ENCODE measurements around the gene GNL1. TPM values are rescaled to one million over a fixed set of nuclear protein-coding genes. Genes with fewer than 3 reads are reported as not detected.
"Not testable (repeated sequence)": the region's sequence is repeated elsewhere in the genome, so short reads cannot be mapped to it uniquely, and the experiment has no call there.

The GNL1 gene
- total RNA-seq, 2 donors from 2014 or later: 32.9 to 39.0 TPM

DNA sequence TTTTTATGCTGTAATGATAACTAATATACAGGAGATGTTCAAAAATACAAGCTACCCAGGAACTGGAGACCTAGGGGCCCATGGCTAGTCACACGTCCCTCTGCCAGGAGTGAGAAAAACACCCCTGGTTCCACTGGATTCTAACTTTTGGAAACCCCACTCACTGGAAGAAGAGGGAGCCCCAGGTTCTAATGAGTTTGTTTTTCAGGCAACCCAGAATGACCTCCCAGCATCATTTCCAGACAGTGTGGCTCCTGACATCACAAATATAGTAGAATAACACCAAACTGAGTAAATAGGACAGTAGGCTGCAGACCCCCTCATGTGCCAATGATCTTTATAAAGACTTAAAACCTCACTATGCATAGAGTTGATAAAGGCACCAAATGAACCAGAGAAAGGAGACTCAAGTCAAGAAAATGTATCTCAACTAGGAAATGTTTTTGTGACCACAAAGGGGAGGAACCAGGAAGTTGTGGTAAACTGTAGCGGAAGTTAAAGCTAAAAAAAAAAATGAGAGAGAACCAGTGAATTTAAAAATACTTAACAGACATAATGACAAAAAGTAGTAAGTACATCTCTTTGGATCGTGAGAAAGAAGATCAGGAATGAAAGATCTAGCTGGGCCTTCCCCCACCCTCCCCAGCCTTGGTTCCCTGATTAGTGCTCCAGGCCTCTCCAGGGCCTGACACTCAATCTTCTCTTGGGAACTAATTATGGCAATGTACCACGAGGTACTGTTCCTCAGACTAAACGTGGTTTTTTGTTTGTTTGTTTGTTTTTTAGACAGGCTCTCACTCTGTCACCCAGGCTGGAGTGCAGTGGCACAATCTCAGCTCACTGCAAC, 47.2 kb downstream of the GNL1 start:
- H3K27ac ChIP-seq: no peak overlapping the region
- no peaks in the 10 kb centered on the region for H3K9me3 ChIP-seq
- no peaks in the 10 kb centered on the region for H3K4me1 ChIP-seq (ENCODE audit: control insufficient read depth in 1 of 2, low read depth in 2 of 2)
- DNase-seq (ENCODE audit: low spot score) (no peak), ATAC-seq (ENCODE audit: insufficient number of reproducible peaks, low FRiP score, low read depth) (no peak)
- TF ChIP-seq, protein P1, sequence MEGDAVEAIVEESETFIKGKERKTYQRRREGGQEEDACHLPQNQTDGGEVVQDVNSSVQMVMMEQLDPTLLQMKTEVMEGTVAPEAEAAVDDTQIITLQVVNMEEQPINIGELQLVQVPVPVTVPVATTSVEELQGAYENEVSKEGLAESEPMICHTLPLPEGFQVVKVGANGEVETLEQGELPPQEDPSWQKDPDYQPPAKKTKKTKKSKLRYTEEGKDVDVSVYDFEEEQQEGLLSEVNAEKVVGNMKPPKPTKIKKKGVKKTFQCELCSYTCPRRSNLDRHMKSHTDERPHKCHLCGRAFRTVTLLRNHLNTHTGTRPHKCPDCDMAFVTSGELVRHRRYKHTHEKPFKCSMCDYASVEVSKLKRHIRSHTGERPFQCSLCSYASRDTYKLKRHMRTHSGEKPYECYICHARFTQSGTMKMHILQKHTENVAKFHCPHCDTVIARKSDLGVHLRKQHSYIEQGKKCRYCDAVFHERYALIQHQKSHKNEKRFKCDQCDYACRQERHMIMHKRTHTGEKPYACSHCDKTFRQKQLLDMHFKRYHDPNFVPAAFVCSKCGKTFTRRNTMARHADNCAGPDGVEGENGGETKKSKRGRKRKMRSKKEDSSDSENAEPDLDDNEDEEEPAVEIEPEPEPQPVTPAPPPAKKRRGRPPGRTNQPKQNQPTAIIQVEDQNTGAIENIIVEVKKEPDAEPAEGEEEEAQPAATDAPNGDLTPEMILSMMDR (IDR thresholded peaks at IDR 0.05): no peak
- no peaks in the 10 kb centered on the region for H3K36me3 ChIP-seq
- H3K4me3 ChIP-seq: no peak overlapping the region
- no peaks in the 10 kb centered on the region for H3K27me3 ChIP-seq (replicated peaks; ENCODE audit: insufficient read depth)

DNA sequence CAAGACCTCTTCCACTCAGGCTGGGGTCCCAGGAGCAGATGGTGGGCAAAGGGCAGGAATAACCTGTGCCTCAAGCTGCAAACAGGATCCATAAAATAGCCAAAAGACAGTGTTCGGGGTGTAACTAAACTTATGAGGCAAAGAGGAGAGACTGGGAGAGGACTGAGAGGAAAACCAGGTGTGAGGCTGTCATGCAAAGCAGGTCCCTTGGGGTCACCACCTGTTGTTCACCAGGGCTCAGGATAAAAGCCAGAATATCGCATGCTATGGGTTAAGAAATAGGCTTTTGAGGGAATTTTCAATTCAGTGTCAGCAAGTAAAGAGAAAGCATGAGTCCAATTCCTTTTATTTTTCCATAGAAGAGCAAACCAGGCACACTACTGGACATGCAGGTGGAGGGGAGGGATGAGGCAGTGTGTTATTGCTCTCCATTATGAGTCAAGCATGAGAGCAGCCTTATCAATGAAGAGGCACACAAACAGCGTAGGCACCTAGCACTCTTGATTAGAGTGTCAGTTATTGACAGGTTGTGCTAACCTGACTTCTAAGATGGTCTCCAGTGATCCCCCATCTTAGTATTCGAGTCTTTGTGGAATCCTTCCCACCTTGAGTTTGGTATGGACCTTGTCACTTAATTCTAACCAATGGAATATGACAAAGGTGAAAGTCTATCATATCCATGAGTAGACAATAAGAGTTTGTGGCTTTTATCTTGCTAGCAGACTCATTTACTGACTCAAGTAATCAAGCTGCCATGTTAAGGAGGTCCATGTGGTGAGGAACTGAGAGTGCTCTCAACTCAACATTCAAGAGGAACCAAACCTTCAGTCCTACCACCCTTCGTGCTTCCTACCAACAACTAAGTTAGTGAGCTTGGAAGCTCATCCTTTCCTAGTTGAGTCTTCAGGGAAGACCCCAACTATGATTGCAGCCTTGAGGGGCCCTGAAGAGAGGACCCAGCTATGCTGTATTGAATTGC, 48.2 kb downstream of the GNL1 start:
- Histone ChIP-seq H3K9me3 (no peaks in the 10 kb centered on the region), H3K36me3 (no peaks in the 10 kb centered on the region), H3K4me1 (ENCODE audit: control insufficient read depth in 1 of 2, low read depth in 2 of 2) (no peaks in the 10 kb centered on the region), H3K27ac (no peak overlapping the region), H3K4me3 (no peak overlapping the region), H3K27me3 (replicated peaks; ENCODE audit: insufficient read depth) (no peaks in the 10 kb centered on the region)
- DNase-seq (ENCODE audit: low spot score): no peak
- TF ChIP-seq, protein P1 (IDR thresholded peaks at IDR 0.05): no peak
- no peak for ATAC-seq (ENCODE audit: insufficient number of reproducible peaks, low FRiP score, low read depth)

GRCh38 chr6:30500421-30501355, 55.6 kb downstream of the GNL1 start:
- Histone ChIP-seq H3K4me1 (ENCODE audit: control insufficient read depth in 1 of 2, low read depth in 2 of 2) (peaks cover 0 to 3% of the 10 kb centered on the region in 2 donors), H3K27ac (no peak overlapping the region), H3K27me3 (replicated peaks; ENCODE audit: insufficient read depth) (no peaks in the 10 kb centered on the region), H3K9me3 (no peaks in the 10 kb centered on the region), H3K4me3 (no peak overlapping the region), H3K36me3 (no peaks in the 10 kb centered on the region)
- TF ChIP-seq, protein P1 (IDR thresholded peaks at IDR 0.05): no peak
- ATAC-seq (ENCODE audit: insufficient number of reproducible peaks, low FRiP score, low read depth) (no peak), DNase-seq (ENCODE audit: low spot score) (no peak)

DNA sequence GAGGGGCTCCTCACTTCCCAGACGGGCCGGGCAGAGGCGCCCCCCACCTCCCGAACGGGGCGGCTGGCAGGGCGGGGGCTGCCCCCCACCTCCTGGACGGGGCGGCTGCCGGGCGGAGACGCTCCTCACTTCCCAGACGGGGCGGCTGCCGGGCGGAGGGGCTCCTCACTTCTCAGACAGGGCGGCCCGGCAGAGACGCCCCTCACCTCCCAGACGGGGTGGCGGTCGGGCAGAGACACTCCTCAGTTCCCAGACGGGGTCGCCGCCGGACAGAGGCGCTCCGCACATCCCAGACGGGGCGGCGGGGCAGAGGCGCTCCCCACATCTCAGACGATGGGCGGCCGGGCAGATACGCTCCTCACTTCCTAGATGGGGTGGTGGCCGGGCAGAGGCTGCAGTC, 57.6 kb downstream of the GNL1 start:
- H3K4me3 ChIP-seq; H3K27me3 ChIP-seq (replicated peaks; ENCODE audit: insufficient read depth); ATAC-seq (ENCODE audit: insufficient number of reproducible peaks, low FRiP score, low read depth); H3K36me3 ChIP-seq; H3K27ac ChIP-seq; DNase-seq (ENCODE audit: low spot score); H3K4me1 ChIP-seq (ENCODE audit: control insufficient read depth in 1 of 2, low read depth in 2 of 2); H3K9me3 ChIP-seq: not testable (repeated sequence)

DNA sequence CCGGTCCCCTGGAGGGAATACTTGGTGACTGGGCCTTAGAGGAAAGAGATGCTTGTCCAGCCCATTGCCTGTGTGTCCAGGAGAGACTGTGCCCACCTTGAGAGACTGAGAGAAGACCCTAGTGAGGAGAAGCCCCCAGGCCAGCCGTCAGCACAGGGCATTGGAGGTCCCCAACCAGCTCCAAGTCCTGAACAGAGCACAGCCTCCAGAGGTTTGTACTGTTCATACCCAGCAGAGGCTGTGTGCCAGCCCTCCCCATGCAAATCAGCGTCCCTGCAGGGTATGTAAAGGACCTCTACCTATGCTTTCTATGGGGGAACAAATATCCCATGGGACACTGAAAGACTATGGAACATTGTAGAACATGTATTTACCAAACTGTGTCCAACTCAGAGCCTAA, 58.6 kb downstream of the GNL1 start:
- Histone ChIP-seq H3K9me3 (no peaks in the 10 kb centered on the region), H3K4me3 (no peak overlapping the region), H3K36me3 (peaks cover 2% of the 10 kb centered on the region), H3K27me3 (replicated peaks; ENCODE audit: insufficient read depth) (no peaks in the 10 kb centered on the region), H3K27ac (no peak overlapping the region), H3K4me1 (ENCODE audit: control insufficient read depth in 1 of 2, low read depth in 2 of 2) (peaks cover 0 to 3% of the 10 kb centered on the region in 2 donors)
- no peak for DNase-seq (ENCODE audit: low spot score)
- TF ChIP-seq, protein P1 (IDR thresholded peaks at IDR 0.05): no peak
- ATAC-seq (ENCODE audit: insufficient number of reproducible peaks, low FRiP score, low read depth): no peak

DNA sequence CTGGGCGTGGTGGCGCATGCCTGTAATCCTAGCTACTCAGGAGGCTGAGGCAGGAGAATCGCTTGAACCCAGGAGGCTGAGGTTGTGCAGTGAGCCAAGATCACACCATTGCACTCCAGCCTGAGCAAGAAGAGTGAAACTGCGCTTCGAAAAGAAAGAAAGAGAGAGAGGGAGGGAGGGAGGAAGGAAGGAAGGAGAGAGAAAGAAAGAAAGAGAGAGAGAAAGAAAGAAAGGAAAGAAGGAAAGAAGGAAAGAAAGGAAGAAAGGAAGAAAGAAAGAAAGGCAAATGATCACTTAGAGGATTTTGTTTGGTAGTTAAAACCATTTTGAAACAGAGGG, 59.1 kb downstream of the GNL1 start:
- H3K4me1 ChIP-seq (ENCODE audit: control insufficient read depth in 1 of 2, low read depth in 2 of 2); H3K27me3 ChIP-seq (replicated peaks; ENCODE audit: insufficient read depth); ATAC-seq (ENCODE audit: insufficient number of reproducible peaks, low FRiP score, low read depth); DNase-seq (ENCODE audit: low spot score); H3K36me3 ChIP-seq; H3K9me3 ChIP-seq; H3K4me3 ChIP-seq; H3K27ac ChIP-seq: not testable (repeated sequence)

Data from thoracic aorta (tissue), 2 donors.